ENCODE results near the gene ACOT12. TPM values are rescaled to one million over a fixed set of nuclear protein-coding genes. Genes with fewer than 3 reads are reported as not detected.

ACOT12 gene
- total and polyA plus RNA-seq, 2 donors (not counting 1 experiment from before 2014, with no cell fraction given), result 2.0 to 4.3 TPM

DNA sequence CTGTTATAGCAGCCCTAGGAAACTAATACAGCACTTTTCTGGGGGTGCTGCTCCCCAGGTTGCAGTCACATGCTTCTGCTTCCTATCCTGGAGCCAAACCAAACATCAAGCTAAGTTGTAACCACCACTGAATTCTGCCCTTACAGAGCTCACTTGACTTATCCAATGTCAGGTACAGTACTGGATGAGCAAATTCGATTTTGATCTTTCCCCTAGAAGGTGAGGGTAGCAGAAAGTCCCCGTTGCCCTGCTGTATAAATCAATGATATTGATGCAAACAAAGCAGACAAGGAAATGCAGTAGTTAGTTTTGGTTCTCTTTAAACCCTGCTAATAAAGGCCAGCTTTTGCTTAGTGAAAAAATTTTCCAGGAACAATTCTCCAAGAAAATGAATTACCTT is 56.1 kb downstream of the ACOT12 start:
- Histone ChIP-seq H3K4me2 (ENCODE audit: extremely low read depth, insufficient read depth, low read length) (no peak overlapping the region), H3K27me3 (ENCODE audit: control insufficient read depth, insufficient read depth, low read length) (no peaks in the 10 kb centered on the region), H3K4me3 (replicated peaks in 1 of 4; ENCODE audit: control extremely low read depth in 1 of 4, insufficient read depth in 1 of 4, low read depth in 3 of 4, low read length in 4 of 4) (no peak overlapping the region), H4K20me1 (ENCODE audit: control insufficient read depth, extremely low read depth, insufficient read depth, low read length) (no peaks in the 10 kb centered on the region), H3K4me1 (ENCODE audit: control insufficient read depth, extremely low read depth, insufficient read depth, low read length) (no peaks in the 10 kb centered on the region), H3K9me3 (ENCODE audit: control insufficient read depth, insufficient read depth, low read depth, low read length) (no peaks in the 10 kb centered on the region), H3K27ac (ENCODE audit: insufficient read depth, low read length) (no peak overlapping the region), H3K36me3 (ENCODE audit: control insufficient read depth, insufficient read depth, low read length) (no peaks in the 10 kb centered on the region), H3K79me2 (ENCODE audit: control insufficient read depth, insufficient read depth, low read length) (no peaks in the 10 kb centered on the region), H2AFZ (ENCODE audit: low read length) (no peak overlapping the region), H3K9ac (ENCODE audit: insufficient read depth, low read length) (no peak overlapping the region)
- TF ChIP-seq, protein P1, sequence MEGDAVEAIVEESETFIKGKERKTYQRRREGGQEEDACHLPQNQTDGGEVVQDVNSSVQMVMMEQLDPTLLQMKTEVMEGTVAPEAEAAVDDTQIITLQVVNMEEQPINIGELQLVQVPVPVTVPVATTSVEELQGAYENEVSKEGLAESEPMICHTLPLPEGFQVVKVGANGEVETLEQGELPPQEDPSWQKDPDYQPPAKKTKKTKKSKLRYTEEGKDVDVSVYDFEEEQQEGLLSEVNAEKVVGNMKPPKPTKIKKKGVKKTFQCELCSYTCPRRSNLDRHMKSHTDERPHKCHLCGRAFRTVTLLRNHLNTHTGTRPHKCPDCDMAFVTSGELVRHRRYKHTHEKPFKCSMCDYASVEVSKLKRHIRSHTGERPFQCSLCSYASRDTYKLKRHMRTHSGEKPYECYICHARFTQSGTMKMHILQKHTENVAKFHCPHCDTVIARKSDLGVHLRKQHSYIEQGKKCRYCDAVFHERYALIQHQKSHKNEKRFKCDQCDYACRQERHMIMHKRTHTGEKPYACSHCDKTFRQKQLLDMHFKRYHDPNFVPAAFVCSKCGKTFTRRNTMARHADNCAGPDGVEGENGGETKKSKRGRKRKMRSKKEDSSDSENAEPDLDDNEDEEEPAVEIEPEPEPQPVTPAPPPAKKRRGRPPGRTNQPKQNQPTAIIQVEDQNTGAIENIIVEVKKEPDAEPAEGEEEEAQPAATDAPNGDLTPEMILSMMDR (conservative IDR thresholded peaks at IDR 0.05 in 1 of 2, IDR thresholded peaks at IDR 0.05 in 1 of 2; ENCODE audit: low read depth in 1 of 2, low read length in 2 of 2), result no peak
- TF ChIP-seq EZH2 (IDR thresholded peaks at IDR 0.05; ENCODE audit: low read length, missing control alignments), result no peak
- no peak for DNase-seq (ENCODE audit: low read depth in 2 of 2)

DNA sequence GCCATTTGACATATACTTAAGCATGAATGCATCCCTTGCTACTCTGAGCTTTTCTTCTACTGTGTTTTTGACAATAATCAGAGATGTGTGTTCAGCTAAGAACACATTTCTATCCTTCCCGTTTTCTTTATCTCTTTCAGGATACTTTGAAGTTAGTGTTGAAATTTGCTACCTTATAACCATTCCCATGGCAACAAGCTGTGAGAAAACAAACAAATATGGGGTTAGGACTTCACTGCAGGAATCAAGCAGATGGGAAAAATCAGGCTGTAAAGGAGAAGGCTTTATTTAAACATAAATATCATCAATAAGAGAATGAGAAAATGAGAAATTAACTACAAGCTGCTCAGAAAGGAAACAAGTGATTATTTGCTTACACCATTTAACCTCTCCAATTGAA is 57.4 kb downstream of the ACOT12 start:
- Histone ChIP-seq H3K9me3 (ENCODE audit: control insufficient read depth, insufficient read depth, low read depth, low read length) (no peaks in the 10 kb centered on the region), H3K79me2 (ENCODE audit: control insufficient read depth, insufficient read depth, low read length) (no peaks in the 10 kb centered on the region), H3K4me2 (ENCODE audit: extremely low read depth, insufficient read depth, low read length) (no peak overlapping the region), H3K9ac (ENCODE audit: insufficient read depth, low read length) (no peak overlapping the region), H3K4me3 (replicated peaks in 1 of 4; ENCODE audit: control extremely low read depth in 1 of 4, insufficient read depth in 1 of 4, low read depth in 3 of 4, low read length in 4 of 4) (no peak overlapping the region), H3K27me3 (ENCODE audit: control insufficient read depth, insufficient read depth, low read length) (no peaks in the 10 kb centered on the region), H2AFZ (ENCODE audit: low read length) (no peak overlapping the region), H3K27ac (ENCODE audit: insufficient read depth, low read length) (no peak overlapping the region), H3K4me1 (ENCODE audit: control insufficient read depth, extremely low read depth, insufficient read depth, low read length) (no peaks in the 10 kb centered on the region), H3K36me3 (ENCODE audit: control insufficient read depth, insufficient read depth, low read length) (no peaks in the 10 kb centered on the region), H4K20me1 (ENCODE audit: control insufficient read depth, extremely low read depth, insufficient read depth, low read length) (no peaks in the 10 kb centered on the region)
- TF ChIP-seq, protein P1 (conservative IDR thresholded peaks at IDR 0.05 in 1 of 2, IDR thresholded peaks at IDR 0.05 in 1 of 2; ENCODE audit: low read depth in 1 of 2, low read length in 2 of 2), result no peak
- TF ChIP-seq EZH2 (IDR thresholded peaks at IDR 0.05; ENCODE audit: low read length, missing control alignments), result no peak
- DNase-seq (ENCODE audit: low read depth in 2 of 2), result peak in 1 of 2 donors; percentile 7

DNA sequence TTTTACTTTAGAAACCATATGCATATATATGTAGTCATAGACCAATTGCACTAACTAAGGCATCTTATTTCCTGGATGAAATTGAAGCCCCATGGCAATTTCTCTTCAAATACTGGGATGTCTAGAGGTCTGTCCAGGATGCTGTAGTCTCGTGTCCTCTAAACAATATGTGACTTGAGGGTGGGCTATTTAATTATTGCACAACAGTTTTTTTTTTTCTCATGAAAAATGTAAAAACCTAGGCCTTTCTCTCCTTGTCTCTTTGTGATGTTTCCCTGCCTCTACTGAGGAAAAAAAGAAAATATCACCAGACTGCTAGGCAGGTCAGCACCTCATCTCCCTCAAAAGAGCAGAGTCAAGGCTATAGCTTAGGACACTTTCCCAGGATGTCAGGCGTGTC is 58.0 kb downstream of the ACOT12 start:
- H3K79me2 ChIP-seq (ENCODE audit: control insufficient read depth, insufficient read depth, low read length), result no peaks in the 10 kb centered on the region
- H2AFZ ChIP-seq (ENCODE audit: low read length), result no peak overlapping the region
- no peak overlapping the region for H3K27ac ChIP-seq (ENCODE audit: insufficient read depth, low read length)
- TF ChIP-seq EZH2 (IDR thresholded peaks at IDR 0.05; ENCODE audit: low read length, missing control alignments), result no peak
- TF ChIP-seq, protein P1 (conservative IDR thresholded peaks at IDR 0.05 in 1 of 2, IDR thresholded peaks at IDR 0.05 in 1 of 2; ENCODE audit: low read depth in 1 of 2, low read length in 2 of 2), result no peak
- no peak overlapping the region for H3K9ac ChIP-seq (ENCODE audit: insufficient read depth, low read length)
- no peaks in the 10 kb centered on the region for H3K27me3 ChIP-seq (ENCODE audit: control insufficient read depth, insufficient read depth, low read length)
- no peak for DNase-seq (ENCODE audit: low read depth in 2 of 2)
- no peak overlapping the region for H3K4me2 ChIP-seq (ENCODE audit: extremely low read depth, insufficient read depth, low read length)
- no peaks in the 10 kb centered on the region for H3K9me3 ChIP-seq (ENCODE audit: control insufficient read depth, insufficient read depth, low read depth, low read length)
- no peaks in the 10 kb centered on the region for H3K36me3 ChIP-seq (ENCODE audit: control insufficient read depth, insufficient read depth, low read length)
- no peaks in the 10 kb centered on the region for H4K20me1 ChIP-seq (ENCODE audit: control insufficient read depth, extremely low read depth, insufficient read depth, low read length)
- H3K4me3 ChIP-seq (replicated peaks in 1 of 4; ENCODE audit: control extremely low read depth in 1 of 4, insufficient read depth in 1 of 4, low read depth in 3 of 4, low read length in 4 of 4), result no peak overlapping the region
- no peaks in the 10 kb centered on the region for H3K4me1 ChIP-seq (ENCODE audit: control insufficient read depth, extremely low read depth, insufficient read depth, low read length)

All from fibroblast of lung (primary cell).